Islet of Langerhans (tissue), 1 donor: ENCODE data around the gene BSN.

Experiments
- FAIRE-seq: peaks from one replicate; lab custom pipeline; 2011; peaks lifted over from hg19 to GRCh38; lab: Jason Lieb, UNC

The BSN gene

DNA sequence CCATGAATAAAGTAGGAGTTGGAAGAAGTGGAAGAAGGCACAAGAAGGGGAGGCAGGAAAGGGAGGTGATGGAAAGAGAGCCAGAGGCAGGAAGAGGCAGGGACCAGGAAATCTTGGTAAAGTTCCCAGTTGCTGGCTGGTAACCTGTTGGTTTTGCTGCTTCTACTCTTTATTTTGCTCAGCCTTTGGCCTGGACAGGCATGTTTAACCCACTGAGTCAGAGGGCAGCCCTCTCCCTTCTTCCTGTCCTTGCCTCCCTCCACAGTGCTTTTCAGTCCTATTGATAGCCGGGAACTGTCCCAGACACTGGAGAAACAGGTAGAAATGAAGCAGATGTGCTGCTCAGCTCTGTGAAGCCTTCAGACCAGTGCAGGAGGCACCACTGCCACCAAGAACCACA lies 76.5 kb downstream of the BSN start:
- no peak for FAIRE-seq

DNA sequence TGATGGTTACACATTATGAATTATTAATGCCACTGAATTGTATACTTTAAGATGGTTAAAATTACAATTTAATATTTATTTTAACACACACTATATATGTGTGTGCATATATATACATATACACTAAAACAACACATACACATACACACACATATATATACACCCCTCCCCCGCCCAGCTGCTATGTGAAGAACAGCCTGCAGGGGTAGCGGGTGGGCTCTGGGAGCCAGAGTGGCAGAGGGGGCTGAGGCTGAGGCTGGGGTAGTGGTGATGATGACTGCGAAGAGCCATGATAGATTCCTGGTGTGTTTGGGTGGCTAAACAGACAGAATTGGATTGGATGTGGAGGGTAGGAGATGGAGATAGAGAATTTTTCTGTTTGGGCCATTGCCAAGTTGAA lies 80.5 kb downstream of the BSN start:
- FAIRE-seq = no peak

DNA sequence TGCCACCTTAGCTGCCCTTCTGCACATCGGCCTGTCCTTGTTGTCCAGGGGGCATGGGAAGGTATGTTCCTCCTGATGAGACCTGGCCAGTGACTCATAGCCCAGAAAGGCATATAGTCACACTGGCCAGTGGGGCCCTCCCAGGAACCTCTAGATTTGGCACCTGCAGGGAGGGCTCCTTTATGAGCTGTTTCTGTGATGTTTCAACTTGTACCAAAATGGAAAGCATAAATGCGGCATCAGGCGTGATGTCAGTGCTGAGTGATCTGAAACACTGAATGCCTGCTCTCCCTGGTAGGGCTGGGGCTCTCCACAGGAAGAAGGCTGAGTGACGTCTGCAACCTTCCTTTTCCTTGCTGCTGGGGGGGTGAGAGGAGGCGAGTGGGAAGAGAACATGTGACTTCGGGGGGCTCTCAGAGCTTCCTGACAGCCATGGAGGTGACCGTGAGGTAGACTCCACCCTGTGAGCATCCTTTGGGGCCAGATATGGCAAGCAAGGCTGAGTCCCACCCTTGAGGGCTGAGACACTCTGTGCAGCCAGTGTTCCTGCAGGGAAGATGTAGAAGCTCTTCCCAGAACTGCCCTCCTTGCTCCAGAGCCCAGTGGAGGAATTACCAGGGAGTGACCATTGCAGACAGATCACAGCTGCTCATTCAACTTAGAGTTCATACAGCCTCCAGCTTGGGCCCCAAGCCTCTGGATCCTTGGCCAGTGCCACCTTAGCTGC lies 82.8 kb downstream of the BSN start:
- FAIRE-seq = no peak

DNA sequence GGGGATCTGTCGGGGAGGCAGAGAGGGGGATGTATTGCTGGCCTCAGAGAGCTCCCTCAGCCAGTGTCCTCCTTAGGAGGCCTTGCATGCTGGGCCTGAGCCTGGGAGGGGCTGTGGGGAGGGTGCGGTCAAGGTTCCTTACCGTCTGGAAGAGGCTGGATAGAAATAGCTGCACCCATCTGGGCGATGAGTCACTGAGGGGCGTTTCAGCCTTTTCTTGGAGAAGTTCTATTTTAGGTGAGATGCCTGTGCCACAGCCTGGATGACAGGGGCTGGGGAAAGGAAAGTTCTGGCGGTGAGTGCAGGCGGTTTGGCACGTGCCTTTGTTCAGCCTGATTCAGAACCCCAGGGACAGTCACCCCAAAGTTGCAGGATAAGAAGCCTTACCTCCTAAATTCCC lies 84.2 kb downstream of the BSN start:
- FAIRE-seq = no peak

DNA sequence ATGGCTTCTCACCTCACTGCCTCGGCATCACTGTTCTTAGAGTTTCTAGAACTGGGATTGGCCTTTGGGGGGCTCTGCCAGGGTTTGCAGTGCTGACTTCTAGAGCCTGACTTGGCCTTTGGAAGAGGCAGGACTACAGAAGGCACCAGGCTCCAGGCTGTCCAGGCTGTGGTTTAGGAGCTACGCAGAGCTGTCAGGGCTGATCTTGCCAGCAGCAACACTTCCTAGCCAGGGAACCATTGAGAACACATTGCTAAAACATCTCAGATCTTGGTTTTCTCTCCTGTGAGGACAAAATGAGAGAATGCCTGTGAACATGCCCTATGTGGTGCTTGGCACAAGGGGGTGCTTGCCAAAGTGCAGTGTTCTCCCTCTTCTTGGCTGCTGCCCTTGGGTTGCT lies 85.3 kb downstream of the BSN start:
- no peak for FAIRE-seq

DNA sequence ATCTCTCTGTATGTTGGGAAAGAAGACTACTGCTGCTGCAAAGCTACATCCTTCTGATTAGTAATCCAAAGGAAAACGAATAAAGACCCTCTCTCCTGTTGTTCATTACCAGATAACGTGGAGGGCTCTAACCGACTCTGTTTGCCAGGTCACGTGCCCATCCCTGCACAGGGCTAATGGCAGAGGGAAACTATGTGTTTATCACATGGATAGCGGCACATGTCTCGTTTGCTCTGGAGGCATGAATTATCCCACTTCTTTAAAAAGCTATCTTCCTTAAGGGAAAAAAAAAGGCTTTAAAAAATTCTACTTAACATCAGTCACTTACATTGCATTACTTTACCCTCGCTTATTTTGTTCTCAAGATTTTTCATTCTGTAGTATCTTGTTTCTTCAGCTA lies 87.0 kb downstream of the BSN start:
- no peak for FAIRE-seq

DNA sequence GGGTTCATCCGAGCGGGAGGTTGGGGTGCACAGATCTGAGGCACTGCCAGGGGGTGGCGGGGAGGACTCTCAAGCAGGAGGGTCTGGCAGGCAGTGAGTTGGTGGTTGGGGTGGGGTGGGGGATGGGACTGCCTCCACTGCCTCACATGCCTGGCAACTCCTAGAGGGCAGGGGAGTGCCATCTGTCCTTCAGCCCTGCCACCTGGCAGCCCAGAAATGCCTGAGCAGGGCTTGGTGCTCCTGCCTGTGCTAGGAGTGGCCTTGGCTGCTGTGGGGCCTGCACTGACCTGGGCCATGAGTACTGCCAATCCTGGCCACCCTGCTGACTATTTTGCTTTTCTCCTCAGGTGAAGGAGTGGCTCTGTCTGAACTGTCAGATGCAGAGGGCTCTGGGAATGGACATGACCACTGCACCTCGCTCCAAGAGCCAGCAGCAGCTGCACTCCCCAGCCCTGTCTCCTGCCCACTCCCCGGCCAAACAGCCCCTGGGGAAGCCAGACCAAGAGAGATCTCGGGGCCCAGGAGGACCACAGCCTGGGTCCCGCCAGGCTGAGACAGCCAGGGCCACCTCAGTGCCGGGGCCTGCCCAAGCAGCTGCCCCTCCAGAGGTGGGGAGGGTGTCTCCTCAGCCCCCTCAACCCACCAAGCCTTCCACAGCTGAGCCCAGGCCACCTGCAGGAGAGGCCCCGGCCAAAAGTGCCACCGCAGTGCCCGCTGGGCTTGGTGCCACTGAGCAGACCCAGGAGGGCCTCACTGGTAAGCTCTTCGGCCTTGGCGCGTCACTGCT lies 87.8 kb downstream of the BSN start:
- no peak for FAIRE-seq

DNA sequence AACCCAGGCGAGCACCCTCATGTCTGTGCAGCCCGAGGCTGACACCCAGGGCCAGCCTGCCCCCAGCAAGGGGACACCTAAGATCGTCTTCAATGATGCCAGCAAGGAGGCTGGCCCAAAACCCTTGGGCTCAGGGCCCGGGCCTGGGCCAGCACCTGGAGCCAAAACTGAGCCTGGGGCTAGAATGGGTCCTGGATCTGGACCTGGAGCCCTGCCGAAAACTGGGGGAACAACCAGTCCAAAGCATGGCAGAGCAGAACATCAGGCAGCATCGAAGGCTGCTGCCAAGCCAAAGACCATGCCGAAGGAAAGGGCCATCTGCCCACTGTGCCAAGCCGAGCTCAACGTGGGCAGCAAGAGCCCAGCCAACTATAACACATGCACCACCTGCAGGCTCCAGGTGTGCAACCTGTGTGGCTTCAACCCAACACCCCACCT lies 88.5 kb downstream of the BSN start:
- FAIRE-seq = no peak

DNA sequence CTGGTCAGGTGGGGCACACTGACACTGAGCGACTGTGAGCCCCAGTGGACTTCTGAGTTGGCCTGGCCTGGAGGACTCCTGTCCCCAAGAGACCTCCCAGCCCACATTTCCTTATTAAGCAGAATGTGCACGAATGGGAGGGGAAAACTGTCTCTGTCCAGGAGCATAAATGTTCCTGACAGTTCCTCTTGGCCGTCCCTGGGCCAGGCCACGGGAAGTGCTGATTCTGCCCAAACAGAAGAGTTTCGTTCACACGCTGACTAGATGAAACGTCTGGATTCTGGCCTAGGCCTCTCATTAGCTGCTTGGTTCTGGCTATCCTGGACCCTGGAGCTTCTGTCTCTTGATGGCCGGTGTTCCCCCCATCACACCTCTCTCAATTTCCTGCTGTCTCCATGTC lies 90.4 kb downstream of the BSN start:
- FAIRE-seq = no peak

DNA sequence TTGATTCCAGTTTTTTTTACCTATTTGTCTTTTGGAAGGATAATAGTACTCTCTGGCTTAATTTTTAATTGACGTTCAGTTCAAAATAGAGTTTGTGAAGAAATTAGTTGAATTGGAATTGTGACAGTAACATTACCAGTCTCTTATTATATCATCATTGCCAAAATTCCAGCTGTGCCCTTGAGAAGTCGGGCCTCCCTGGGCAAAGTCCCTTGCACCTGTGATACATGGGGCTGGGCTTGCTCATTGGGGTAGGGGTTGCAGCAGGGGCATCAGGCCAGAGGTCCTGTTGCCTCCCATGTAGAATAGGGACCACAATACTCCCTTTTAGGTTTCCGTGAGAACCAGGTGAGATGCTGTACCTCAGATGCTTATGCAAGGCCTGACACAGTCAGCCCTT lies 92.0 kb downstream of the BSN start:
- no peak for FAIRE-seq

DNA sequence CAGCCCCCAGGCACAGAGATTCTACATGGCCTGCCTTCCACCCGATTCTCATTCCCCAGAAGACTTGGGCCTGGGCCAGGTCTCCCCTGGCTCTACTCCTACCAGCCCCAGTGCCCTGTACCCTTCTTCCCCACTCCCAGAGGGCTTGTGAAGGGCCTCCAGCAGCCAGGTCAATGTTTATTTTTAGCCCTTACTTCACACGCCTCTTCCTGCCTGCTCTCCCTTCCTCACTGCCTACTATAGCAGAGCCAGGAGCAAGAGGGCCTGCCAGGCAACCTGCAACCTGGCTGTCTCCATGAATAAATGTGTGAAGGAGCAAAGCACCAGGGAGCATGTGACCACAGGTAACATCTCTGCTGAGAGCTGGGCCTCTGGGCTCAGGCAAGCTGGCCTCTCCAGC lies 93.5 kb downstream of the BSN start:
- peak; percentile 94 for FAIRE-seq

DNA sequence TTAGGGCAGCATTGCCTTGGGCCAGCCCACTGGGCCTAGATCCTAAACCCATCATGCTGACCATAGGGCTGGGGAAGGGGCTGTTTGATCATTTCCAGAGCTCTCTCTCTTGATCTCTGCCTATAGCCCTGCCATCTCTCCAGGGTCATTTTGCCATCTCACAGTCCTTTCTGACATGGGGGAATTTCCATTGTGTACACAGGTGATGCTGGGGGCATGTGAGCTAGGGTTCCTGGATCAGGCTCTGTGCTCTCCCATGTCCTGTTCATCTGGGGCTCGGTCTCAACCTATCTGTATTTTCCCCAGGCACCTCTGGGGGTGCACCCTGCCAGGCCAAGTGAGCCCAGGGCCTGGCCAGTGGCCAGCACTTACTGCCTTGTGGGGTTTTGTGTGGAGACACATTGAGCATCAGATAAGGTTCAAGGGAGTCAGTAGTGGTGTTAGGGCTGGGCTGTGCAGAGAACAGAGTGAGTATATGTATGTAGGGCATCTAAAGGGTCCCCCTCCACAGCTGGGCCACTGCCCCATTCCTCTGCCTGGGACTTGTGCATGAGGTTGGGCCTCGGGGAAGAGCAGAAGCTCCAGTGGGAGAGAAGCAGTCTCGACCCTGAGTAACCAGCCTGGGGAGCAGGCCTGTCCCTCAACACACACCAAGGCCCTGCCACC lies 94.2 kb downstream of the BSN start:
- FAIRE-seq = no peak

DNA sequence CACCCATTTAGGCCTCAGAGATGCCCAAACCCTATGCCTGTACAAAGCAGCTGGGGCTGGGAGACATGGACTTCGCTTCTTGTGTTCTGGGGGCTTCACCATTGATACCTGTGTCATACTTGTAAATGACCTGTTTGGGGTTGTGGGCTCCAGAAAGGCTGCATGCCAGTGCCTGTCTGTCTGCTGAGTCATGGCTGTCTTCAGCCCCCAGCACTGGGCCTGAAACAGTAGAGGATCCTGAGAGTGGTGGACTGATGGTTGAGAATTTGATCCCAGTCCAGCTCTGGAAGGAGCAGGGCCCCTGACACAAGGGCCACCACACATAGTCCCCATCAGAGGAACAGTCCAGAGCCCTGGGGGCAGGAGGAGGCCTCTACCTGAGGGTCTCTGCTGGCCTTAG lies 95.3 kb downstream of the BSN start:
- no peak for FAIRE-seq

DNA sequence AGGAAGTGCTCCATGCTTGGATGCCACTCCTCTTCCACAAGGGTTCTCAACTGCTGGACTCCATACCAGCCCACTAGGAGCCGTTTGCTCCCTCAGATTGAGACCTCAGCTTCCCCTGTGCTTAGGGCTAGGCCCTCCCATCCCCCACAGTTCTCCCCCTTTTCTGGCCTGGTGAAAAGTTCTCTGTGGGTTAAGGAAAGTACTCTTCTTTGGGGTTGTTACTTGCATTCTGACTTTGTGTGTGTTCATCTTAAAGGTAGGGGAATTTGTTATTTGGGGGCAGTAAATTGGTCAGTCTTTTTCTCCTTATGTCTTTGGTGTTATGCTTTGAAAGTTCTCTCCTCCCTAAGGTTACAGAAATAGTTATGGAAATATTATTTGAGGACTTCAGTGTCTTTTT lies 95.9 kb downstream of the BSN start:
- FAIRE-seq = no peak

DNA sequence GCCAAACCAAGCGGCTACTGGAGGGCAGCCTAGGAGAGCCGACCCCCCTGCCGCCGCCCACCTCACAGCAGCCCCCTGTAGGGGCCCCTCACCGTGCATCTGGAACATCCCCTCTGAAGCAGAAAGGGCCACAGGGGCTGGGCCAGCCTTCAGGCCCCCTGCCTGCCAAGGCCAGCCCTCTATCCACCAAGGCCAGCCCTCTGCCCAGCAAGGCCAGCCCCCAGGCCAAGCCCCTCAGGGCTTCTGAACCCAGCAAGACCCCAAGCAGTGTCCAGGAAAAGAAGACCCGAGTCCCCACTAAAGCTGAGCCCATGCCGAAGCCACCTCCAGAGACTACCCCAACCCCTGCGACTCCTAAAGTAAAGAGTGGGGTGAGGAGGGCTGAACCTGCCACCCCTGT lies 96.4 kb downstream of the BSN start:
- no peak for FAIRE-seq

DNA sequence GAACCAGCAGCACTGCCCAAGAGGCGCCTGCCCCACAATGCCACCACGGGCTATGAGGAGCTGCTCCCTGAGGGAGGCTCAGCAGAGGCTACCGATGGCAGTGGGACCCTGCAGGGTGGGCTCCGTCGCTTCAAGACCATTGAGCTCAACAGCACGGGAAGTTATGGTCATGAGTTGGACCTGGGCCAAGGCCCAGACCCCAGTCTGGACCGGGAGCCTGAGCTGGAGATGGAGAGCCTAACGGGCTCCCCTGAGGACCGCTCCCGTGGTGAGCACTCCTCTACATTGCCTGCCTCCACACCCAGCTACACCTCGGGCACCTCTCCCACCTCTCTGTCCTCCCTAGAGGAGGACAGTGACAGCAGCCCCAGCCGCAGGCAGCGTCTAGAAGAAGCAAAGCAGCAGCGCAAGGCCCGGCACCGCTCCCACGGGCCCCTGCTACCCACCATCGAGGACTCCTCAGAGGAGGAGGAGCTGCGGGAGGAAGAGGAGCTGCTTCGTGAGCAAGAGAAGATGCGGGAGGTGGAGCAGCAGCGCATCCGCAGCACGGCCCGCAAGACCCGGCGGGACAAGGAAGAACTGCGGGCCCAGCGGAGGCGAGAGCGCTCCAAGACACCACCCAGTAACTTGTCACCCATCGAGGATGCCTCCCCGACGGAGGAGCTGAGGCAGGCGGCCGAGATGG lies 98.1 kb downstream of the BSN start:
- no peak for FAIRE-seq

DNA sequence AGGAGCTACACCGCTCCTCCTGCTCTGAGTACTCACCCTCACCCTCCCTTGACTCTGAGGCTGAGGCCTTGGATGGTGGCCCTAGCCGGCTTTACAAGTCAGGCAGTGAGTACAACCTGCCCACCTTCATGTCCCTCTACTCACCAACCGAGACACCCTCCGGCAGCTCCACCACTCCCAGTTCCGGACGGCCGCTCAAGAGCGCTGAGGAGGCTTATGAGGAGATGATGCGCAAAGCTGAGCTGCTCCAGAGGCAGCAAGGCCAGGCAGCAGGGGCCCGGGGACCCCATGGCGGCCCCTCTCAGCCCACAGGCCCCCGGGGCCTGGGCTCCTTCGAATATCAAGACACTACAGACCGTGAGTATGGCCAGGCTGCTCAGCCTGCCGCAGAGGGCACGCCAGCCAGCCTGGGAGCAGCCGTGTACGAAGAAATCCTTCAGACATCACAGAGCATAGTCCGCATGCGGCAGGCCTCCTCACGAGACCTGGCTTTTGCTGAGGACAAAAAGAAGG lies 98.7 kb downstream of the BSN start:
- FAIRE-seq = no peak

DNA sequence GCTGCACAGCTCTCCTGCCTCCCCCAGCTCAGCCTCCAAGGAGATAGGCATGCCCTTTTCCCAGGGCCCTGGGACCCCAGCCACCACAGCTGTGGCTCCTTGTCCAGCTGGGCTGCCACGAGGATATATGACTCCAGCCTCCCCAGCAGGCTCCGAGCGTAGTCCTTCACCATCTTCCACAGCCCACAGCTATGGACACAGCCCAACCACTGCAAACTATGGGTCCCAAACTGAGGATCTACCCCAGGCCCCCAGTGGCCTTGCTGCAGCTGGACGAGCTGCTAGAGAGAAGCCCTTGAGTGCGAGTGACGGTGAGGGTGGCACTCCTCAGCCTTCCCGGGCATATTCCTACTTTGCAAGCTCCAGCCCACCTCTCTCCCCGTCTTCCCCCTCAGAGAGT lies 99.3 kb downstream of the BSN start:
- no peak for FAIRE-seq

DNA sequence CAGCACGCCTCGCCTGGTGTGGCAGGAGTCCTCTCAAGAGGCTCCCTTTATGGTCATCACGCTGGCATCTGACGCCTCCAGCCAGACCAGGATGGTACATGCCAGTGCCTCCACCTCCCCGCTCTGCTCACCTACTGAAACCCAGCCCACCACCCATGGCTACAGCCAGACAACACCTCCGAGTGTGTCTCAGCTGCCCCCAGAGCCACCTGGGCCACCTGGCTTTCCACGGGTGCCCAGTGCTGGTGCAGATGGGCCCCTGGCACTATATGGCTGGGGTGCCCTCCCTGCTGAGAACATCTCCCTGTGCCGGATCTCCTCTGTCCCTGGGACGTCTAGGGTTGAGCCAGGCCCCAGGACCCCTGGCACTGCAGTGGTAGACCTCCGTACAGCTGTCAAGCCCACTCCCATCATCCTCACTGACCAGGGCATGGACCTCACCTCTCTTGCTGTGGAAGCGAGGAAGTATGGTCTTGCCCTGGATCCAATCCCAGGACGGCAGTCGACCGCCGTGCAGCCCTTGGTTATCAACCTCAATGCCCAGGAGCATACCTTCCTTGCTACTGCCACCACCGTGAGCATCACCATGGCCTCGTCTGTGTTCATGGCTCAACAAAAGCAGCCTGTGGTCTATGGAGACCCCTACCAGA lies 100.0 kb downstream of the BSN start:
- no peak for FAIRE-seq

DNA sequence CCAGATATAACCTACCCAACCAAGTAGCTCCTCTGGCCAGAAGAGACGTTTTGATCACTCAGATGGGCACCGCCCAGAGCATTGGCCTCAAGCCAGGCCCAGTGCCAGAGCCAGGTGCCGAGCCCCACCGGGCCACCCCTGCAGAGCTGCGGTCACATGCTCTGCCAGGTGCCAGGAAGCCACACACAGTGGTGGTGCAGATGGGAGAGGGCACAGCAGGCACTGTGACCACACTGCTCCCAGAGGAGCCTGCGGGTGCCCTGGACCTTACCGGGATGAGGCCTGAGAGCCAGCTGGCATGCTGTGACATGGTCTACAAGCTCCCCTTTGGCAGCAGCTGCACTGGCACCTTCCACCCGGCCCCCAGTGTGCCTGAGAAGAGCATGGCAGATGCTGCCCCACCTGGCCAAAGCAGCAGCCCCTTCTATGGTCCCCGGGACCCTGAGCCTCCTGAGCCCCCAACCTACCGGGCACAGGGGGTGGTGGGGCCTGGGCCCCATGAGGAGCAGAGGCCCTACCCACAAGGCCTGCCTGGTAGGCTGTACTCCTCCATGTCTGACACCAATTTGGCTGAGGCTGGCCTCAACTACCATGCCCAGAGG lies 100.8 kb downstream of the BSN start:
- no peak for FAIRE-seq

DNA sequence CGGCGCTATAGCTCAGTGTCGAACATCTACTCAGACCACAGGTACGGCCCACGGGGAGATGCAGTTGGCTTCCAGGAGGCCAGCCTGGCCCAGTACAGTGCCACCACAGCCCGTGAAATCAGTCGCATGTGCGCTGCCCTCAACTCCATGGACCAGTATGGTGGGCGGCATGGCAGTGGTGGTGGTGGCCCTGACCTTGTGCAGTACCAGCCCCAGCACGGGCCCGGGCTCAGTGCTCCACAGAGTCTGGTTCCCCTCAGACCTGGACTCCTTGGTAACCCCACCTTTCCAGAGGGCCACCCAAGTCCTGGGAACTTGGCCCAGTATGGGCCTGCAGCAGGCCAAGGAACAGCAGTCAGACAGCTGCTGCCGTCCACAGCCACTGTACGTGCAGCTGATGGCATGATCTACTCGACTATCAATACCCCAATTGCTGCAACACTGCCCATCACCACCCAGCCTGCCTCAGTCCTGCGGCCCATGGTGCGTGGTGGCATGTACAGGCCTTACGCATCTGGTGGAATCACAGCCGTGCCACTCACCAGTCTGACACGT lies 101.5 kb downstream of the BSN start:
- no peak for FAIRE-seq
